GM12864 (cell line): ENCODE data around the gene SAPCD2.

Experiments used
- DNase-seq: peaks from one replicate; pipeline ENCODE4 v3.0.0-alpha.2; 2011; ENCODE audit warnings: low read depth
- H3K4me3 ChIP-seq: 2 replicates; pipeline ENCODE4 v1.5.1; 2011; ENCODE audit warnings: mild to moderate bottlenecking, low read depth, low read length, control low read depth
- CTCF ChIP-seq: IDR thresholded peaks from 2 replicates; pipeline ENCODE4 v1.5.1; 2011; ENCODE audit warnings: low read depth, mild to moderate bottlenecking, moderate library complexity, low read length, control low read depth, inconsistent platforms; ENCODE audit errors: missing control alignments

The SAPCD2 gene

GRCh38 chr9:137046088-137046787 is 24.1 kb downstream of the SAPCD2 start, which contains the start of gene NPDC1:
NPDC1 (minus strand) TSS chr9:137046177; CDS start chr9:137045989, 188 bp downstream.
- DNase-seq = no peak
- H3K4me3 ChIP-seq = no peak within 1 kb of the TSS
- TF ChIP-seq CTCF = peak; percentile 89

- no peak overlapping the region for H3K4me3 ChIP-seq
- no peak for DNase-seq
- no peak for TF ChIP-seq CTCF
Measured at GRCh38 chr9:137045294-137046087, 24.9 kb downstream of the SAPCD2 start.

- no peak for TF ChIP-seq CTCF
- H3K4me3 ChIP-seq = no peak overlapping the region
- no peak for DNase-seq
Measured at GRCh38 chr9:137044502-137045177, 25.7 kb downstream of the SAPCD2 start.

GRCh38 chr9:137044037-137044436 is 26.3 kb downstream of the SAPCD2 start:
- no peak for DNase-seq
- no peak overlapping the region for H3K4me3 ChIP-seq
- TF ChIP-seq CTCF = no peak

- H3K4me3 ChIP-seq = no peak overlapping the region
- TF ChIP-seq CTCF = no peak
- DNase-seq = no peak
Measured at GRCh38 chr9:137042751-137043727, 27.3 kb downstream of the SAPCD2 start.

GRCh38 chr9:137041124-137041523 is 29.2 kb downstream of the SAPCD2 start:
- TF ChIP-seq CTCF = no peak
- no peak for DNase-seq
- H3K4me3 ChIP-seq = no peak overlapping the region
